OCI-LY7 (cell line): Measurements from ENCODE around the gene ZNF526. TPM values are rescaled to one million over a fixed set of nuclear protein-coding genes. Genes with fewer than 3 reads are reported as not detected.

Experiments used
- BruUV-seq: library from RNA; stranded (reverse); fragments of 400-500 nt; replicated peaks from 2 replicates; lab custom pipeline; 2021; lab: Mats Ljungman, UMichigan
- CTCF ChIA-PET: fragments of 300-600 bp; sonication (Branson Sonifier 250); formaldehyde crosslinking; loops from one replicate; lab custom pipeline; 2022; ENCODE audit warnings: antibody characterized with exemption; ENCODE audit not compliant: unreplicated experiment; lab: Charles Lee
- POLR2A ChIA-PET: fragments of 300-600 bp; sonication (Branson Sonifier 250); formaldehyde crosslinking; loops from one replicate; lab custom pipeline; 2022; ENCODE audit warnings: antibody characterized with exemption; lab: Charles Lee
- DNase-seq: peaks from one replicate; pipeline ENCODE4 v3.0.0-alpha.2; 2015; ENCODE audit warnings: low spot score
- H2AFZ ChIP-seq: fragments of 200-600 bp; sonication (generic), shearing (Covaris generic); 2 replicates; pipeline ENCODE4 v1.6.1; 2014; ENCODE audit warnings: mild to moderate bottlenecking, antibody characterized with exemption, low read length, moderate library complexity
- H3K27ac ChIP-seq: fragments of 200-600 bp; sonication (generic); 2 replicates; pipeline ENCODE4 v1.5.1; 2014; ENCODE audit warnings: mixed run types, low read depth, mild to moderate bottlenecking, moderate library complexity, low read length, inconsistent platforms; ENCODE audit not compliant: poor library complexity, severe bottlenecking
- H3K36me3 ChIP-seq: fragments of 200-600 bp; sonication (generic); 2 replicates; pipeline ENCODE4 v1.6.1; 2014; ENCODE audit warnings: mild to moderate bottlenecking, antibody characterized with exemption, low read length, moderate library complexity, mixed read lengths; ENCODE audit not compliant: insufficient read depth
- H3K4me1 ChIP-seq: fragments of 200-600 bp; sonication (generic); 2 replicates; pipeline ENCODE4 v1.5.1; 2014; ENCODE audit warnings: mild to moderate bottlenecking, low read length; ENCODE audit not compliant: insufficient read depth, poor library complexity, severe bottlenecking
- H3K4me2 ChIP-seq: fragments of 200-600 bp; sonication (generic); 2 replicates; pipeline ENCODE4 v1.6.1; 2014; ENCODE audit warnings: mild to moderate bottlenecking, low read length
- H3K4me3 ChIP-seq: fragments of 200-600 bp; sonication (generic); 2 replicates; pipeline ENCODE4 v1.5.1; 2014; ENCODE audit warnings: mild to moderate bottlenecking, low read depth, low read length; ENCODE audit not compliant: poor library complexity, severe bottlenecking
- H3K79me2 ChIP-seq: fragments of 200-600 bp; sonication (generic); 2 replicates; pipeline ENCODE4 v1.6.1; 2016; ENCODE audit warnings: low read depth, mild to moderate bottlenecking, low read length, moderate library complexity, mixed read lengths; ENCODE audit not compliant: insufficient read depth
- H3K9me2 ChIP-seq: fragments of 200-600 bp; sonication (generic); 2 replicates; pipeline ENCODE4 v1.6.1; 2016; ENCODE audit warnings: mild to moderate bottlenecking, low read length, mixed read lengths; ENCODE audit not compliant: insufficient read depth
- H3K9me3 ChIP-seq: fragments of 200-600 bp; sonication (generic); 2 replicates; pipeline ENCODE4 v1.6.1; 2014; ENCODE audit warnings: mild to moderate bottlenecking, mixed run types, low read length, mixed read lengths
- H4K20me1 ChIP-seq: fragments of 200-600 bp; sonication (generic); 2 replicates; pipeline ENCODE4 v1.6.1; 2014; ENCODE audit warnings: mild to moderate bottlenecking, antibody characterized with exemption, low read length, moderate library complexity, mixed read lengths; ENCODE audit not compliant: insufficient read depth
- EZH2phosphoT487 ChIP-seq: fragments of 200-600 bp; sonication (generic); IDR thresholded peaks from 2 replicates; pipeline ENCODE4 v1.6.1; 2018; ENCODE audit warnings: low read depth, borderline replicate concordance, mild to moderate bottlenecking, mixed run types, antibody characterized with exemption, low read length, moderate library complexity, mixed read lengths
- intact Hi-C: fragments of 100-400 bp; cut with micrococcal nuclease; formaldehyde crosslinking; loops from one replicate; pipeline ENCODE4 v1.10.0; 2022; ENCODE audit not compliant: unreplicated experiment
- total RNA-seq, 2 experiments: library from RNA; depleted of rRNA in 1 of 2; stranded (reverse); fragments of >200 nt in 1 of 2; shearing (Covaris generic) in 1 of 2; gene quantifications; 2 replicates each; pipeline ENCODE4 v1.2.3, GENCODE V29; 2014 to 2022
- TF ChIP-seq, protein P1 (sequence below): fragments of 200-600 bp; sonication (generic); conservative IDR thresholded peaks from 2 replicates; pipeline ENCODE4 v1.5.1; 2014; ENCODE audit warnings: mild to moderate bottlenecking, antibody characterized with exemption, low read length, moderate library complexity, mixed read lengths

Gene ZNF526
- total RNA-seq, 2 experiments from 2014 or later, result 9.0 to 12.7 TPM

GRCh38 chr19:42272989-42273406 lies 52.9 kb downstream of the ZNF526 start:
- Histone ChIP-seq H3K9me3 (no peaks in the 10 kb centered on the region), H3K36me3 (0 out of 2 replicates have a peak, but pooled peaks cover 8% of the 10 kb centered on the region), H3K9me2 (no peaks in the 10 kb centered on the region), H3K4me3 (no peak overlapping the region), H3K79me2 (peaks cover 9% of the 10 kb centered on the region; the same call in 1 of the 2 replicates), H3K4me2 (no peak overlapping the region), H2AFZ (no peak overlapping the region), H3K4me1 (peaks cover 23% of the 10 kb centered on the region), H3K27ac (no peak overlapping the region), H4K20me1 (no peaks in the 10 kb centered on the region)
- ChIA-PET POLR2A (no interaction called here), CTCF (no interaction called here)
- no TSS peak for BruUV-seq
- DNase-seq, result no peak
- intact Hi-C loops, result no loop called here
- no peak for TF ChIP-seq EZH2phosphoT487
- TF ChIP-seq, protein P1, sequence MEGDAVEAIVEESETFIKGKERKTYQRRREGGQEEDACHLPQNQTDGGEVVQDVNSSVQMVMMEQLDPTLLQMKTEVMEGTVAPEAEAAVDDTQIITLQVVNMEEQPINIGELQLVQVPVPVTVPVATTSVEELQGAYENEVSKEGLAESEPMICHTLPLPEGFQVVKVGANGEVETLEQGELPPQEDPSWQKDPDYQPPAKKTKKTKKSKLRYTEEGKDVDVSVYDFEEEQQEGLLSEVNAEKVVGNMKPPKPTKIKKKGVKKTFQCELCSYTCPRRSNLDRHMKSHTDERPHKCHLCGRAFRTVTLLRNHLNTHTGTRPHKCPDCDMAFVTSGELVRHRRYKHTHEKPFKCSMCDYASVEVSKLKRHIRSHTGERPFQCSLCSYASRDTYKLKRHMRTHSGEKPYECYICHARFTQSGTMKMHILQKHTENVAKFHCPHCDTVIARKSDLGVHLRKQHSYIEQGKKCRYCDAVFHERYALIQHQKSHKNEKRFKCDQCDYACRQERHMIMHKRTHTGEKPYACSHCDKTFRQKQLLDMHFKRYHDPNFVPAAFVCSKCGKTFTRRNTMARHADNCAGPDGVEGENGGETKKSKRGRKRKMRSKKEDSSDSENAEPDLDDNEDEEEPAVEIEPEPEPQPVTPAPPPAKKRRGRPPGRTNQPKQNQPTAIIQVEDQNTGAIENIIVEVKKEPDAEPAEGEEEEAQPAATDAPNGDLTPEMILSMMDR, result no peak

DNA sequence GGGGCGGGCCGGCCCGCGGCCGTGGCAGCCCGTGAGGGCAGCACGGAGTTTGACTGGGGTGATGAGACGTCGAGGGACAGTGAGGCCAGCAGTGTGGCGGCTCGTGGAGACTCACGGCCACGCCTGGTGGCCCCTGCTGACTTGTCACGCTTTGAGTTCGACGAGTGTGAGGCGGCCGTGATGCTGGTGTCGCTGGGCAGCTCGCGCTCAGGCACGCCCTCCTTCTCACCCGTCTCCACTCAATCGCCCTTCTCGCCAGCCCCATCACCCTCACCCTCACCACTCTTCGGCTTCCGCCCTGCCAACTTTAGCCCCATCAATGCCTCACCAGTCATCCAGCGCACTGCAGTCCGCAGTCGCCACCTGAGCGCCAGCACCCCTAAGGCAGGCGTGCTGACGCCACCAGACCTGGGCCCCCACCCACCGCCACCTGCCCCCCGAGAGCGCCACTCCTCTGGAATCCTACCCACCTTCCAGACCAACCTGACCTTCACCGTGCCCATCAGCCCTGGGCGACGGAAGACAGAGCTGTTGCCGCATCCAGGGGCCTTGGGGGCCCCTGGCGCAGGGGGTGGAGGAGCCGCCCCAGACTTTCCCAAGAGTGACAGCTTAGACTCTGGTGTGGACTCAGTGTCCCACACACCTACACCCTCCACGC lies 53.4 kb downstream of the ZNF526 start:
- peaks cover 28% of the 10 kb centered on the region for H3K4me1 ChIP-seq
- no peaks in the 10 kb centered on the region for H3K9me3 ChIP-seq
- CTCF ChIA-PET, result no interaction called here
- H2AFZ ChIP-seq, result no peak overlapping the region
- 0 out of 2 replicates have a peak, but pooled peaks cover 8% of the 10 kb centered on the region for H3K36me3 ChIP-seq
- no peaks in the 10 kb centered on the region for H3K9me2 ChIP-seq
- intact Hi-C loops, result no loop called here
- BruUV-seq, result no TSS peak
- H3K27ac ChIP-seq, result no peak overlapping the region
- POLR2A ChIA-PET, result no interaction called here
- H3K79me2 ChIP-seq, result peaks cover 9% of the 10 kb centered on the region; the same call in 1 of the 2 replicates
- TF ChIP-seq, protein P1, result no peak
- TF ChIP-seq EZH2phosphoT487, result no peak
- DNase-seq, result no peak
- no peak overlapping the region for H3K4me2 ChIP-seq
- H3K4me3 ChIP-seq, result no peak overlapping the region
- H4K20me1 ChIP-seq, result no peaks in the 10 kb centered on the region

- POLR2A ChIA-PET, result no interaction called here
- intact Hi-C loops, result no loop called here
Measured at GRCh38 chr19:42274065-42274682, 54.1 kb downstream of the ZNF526 start.

More at GRCh38 chr19:42274065-42274682, 54.1 kb downstream of the ZNF526 start:
- Histone ChIP-seq H3K27ac (no peak overlapping the region), H4K20me1 (no peaks in the 10 kb centered on the region), H3K4me1 (peaks cover 34% of the 10 kb centered on the region), H3K9me3 (no peaks in the 10 kb centered on the region), H3K9me2 (no peaks in the 10 kb centered on the region), H3K36me3 (0 out of 2 replicates have a peak, but pooled peaks cover 8% of the 10 kb centered on the region), H3K79me2 (peaks cover 9% of the 10 kb centered on the region; the same call in 1 of the 2 replicates), H2AFZ (no peak overlapping the region), H3K4me2 (no peak overlapping the region), H3K4me3 (no peak overlapping the region)
- no peak for TF ChIP-seq EZH2phosphoT487
- TF ChIP-seq, protein P1, result no peak
- no peak for DNase-seq
- CTCF ChIA-PET, result no interaction called here
- BruUV-seq, result no TSS peak
